ENCODE results near the gene TASP1. TPM values are rescaled to one million over a fixed set of nuclear protein-coding genes. Genes with fewer than 3 reads are reported as not detected.

TASP1 gene
- total RNA-seq, 2 experiments from 2014 or later, result 9.9 to 10.7 TPM

DNA sequence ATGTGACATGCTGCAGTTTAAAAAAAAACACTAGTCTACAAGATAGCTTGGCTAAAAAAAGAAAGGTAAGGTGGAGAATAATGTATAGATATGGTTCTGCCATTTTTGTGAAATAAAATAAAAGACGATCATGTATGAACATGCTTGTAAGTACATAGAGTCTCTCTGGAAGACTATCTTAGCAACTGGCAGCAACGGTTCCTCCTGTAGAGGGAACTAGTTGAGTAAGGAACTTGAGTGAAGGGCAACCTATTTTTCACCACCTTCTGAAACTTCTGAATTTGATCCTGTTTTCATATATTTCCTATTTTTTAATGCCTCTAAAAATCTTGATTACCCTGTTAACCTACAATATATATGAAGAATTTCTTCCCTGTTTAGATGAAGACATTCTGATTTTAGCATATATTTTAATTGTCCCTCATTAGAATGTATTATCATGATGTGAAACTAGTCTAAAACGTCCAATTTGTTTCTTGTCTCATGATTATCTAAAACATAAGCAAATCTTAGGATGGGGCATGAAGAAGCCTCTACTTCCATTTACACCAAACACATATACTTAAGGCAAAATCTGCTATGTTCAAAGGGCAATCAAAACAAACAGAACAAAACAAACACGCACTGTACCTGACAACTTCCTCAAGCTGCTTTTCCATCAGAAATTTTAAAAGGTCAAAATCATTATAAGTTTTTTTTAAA, 215.1 kb downstream of the TASP1 start:
- no peak overlapping the region for H3K27ac Mint-ChIP-seq
- no peaks in the 10 kb centered on the region for H3K27me3 Mint-ChIP-seq
- H3K9me3 Mint-ChIP-seq, result no peaks in the 10 kb centered on the region
- POLR2A ChIA-PET, result no interaction called here
- ATAC-seq (ENCODE audit: low read depth), result no peak
- H3K4me1 Mint-ChIP-seq, result no peaks in the 10 kb centered on the region
- H3K4me3 Mint-ChIP-seq, result no peak overlapping the region
- no peaks in the 10 kb centered on the region for H3K36me3 Mint-ChIP-seq
- DNase-seq, result no peak

DNA sequence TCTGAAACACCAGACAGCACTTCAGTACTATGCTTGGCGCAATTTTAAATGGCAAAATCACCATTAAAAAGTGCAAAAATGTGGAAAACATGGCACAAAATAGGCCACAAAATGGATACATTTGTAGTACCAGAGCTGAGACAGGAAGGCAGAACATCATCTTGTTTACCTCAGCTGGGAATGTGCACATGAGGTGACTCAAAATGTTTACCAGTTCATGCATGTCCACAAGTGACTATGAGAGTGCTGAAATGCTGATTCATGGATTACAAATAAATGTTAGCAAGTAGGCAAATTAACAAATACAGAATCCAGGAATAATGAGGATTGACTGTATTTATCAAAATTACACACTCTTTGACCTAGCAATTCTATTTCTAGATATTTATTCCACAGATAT, 216.1 kb downstream of the TASP1 start:
- H3K4me3 Mint-ChIP-seq, result no peak overlapping the region
- ATAC-seq (ENCODE audit: low read depth) (no peak), DNase-seq (no peak)
- no peaks in the 10 kb centered on the region for H3K4me1 Mint-ChIP-seq
- no peaks in the 10 kb centered on the region for H3K36me3 Mint-ChIP-seq
- no peaks in the 10 kb centered on the region for H3K9me3 Mint-ChIP-seq
- H3K27ac Mint-ChIP-seq, result no peak overlapping the region
- no peaks in the 10 kb centered on the region for H3K27me3 Mint-ChIP-seq
- POLR2A ChIA-PET, result no interaction called here

DNA sequence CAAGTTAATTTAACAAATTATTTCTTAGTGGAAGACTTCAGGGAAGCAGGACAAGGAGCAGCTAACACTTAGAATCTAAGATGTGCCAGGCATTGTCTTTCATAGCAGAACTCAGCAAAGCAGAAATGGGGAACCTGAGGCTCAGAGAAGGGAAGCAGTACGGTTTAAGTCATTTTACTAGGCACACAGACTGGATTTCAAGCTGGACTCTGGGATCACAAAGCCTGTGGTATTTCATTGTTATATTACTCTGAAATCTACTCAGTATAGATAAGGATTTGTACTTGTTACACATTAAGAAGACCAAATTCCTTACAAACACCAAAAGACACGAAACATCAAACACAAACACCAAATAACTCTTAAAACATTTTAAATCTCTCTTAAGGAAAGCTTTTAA, 218.1 kb downstream of the TASP1 start:
- Mint-ChIP-seq H3K9me3 (no peaks in the 10 kb centered on the region), H3K4me1 (no peaks in the 10 kb centered on the region), H3K36me3 (peaks cover under 1% of the 10 kb centered on the region), H3K27ac (no peak overlapping the region), H3K4me3 (no peak overlapping the region), H3K27me3 (no peaks in the 10 kb centered on the region)
- DNase-seq (no peak), ATAC-seq (ENCODE audit: low read depth) (no peak)
- POLR2A ChIA-PET, result no interaction called here

DNA sequence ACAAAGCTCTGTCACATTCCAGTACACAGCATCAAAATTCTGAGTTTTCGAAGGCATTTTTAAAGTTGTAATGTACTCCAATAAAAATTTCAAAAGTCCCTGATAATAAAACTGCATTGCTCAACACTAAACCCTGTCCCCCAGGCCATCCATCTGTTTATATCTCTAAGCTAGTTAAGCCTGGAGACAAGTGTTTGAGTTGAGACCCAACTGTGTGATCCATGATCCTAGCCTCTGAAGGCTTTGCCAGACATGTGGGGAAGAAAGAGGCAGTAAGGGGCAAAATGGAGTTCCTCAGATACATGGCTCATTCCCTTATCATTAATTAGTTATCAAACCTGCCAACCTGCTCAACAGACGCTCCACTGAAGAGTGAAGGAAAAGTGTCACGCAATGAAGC, 219.3 kb downstream of the TASP1 start:
- POLR2A ChIA-PET, result no interaction called here
- ATAC-seq (ENCODE audit: low read depth), result no peak
- Mint-ChIP-seq H3K27ac (no peak overlapping the region), H3K27me3 (no peaks in the 10 kb centered on the region), H3K9me3 (no peaks in the 10 kb centered on the region), H3K4me1 (no peaks in the 10 kb centered on the region), H3K4me3 (no peak overlapping the region), H3K36me3 (peaks cover 2% of the 10 kb centered on the region)
- DNase-seq, result no peak

- H3K36me3 Mint-ChIP-seq, result peaks cover 2% of the 10 kb centered on the region
- no peaks in the 10 kb centered on the region for H3K4me1 Mint-ChIP-seq
- DNase-seq, result no peak
- H3K9me3 Mint-ChIP-seq, result no peaks in the 10 kb centered on the region
- H3K4me3 Mint-ChIP-seq, result no peak overlapping the region
- H3K27me3 Mint-ChIP-seq, result no peaks in the 10 kb centered on the region
- H3K27ac Mint-ChIP-seq, result no peak overlapping the region
- POLR2A ChIA-PET, result no interaction called here
- no peak for ATAC-seq (ENCODE audit: low read depth)
These were observed 220.2 kb downstream of the TASP1 start for GRCh38 chr20:13418263-13419229.

DNA sequence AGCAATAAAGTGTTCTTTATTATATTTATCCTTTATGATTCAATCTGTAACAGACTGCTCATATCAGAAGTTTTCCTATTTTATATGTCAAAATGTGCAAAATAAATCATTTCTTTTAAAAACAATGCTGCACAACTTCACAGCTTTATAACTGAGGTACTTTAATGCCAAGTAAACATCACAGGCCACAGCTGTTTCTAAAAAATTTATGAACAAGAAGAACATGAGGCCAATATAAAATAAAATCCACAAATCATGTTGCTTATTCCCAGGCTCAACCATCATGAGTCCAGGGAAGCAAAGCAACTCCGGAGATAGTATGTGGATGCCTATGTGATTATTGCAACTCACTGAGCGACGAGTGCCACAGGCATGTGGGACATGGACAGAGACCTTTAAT, 222.2 kb downstream of the TASP1 start:
- no peaks in the 10 kb centered on the region for H3K4me1 Mint-ChIP-seq
- H3K9me3 Mint-ChIP-seq, result no peaks in the 10 kb centered on the region
- H3K4me3 Mint-ChIP-seq, result no peak overlapping the region
- DNase-seq, result no peak
- POLR2A ChIA-PET, result no interaction called here
- no peaks in the 10 kb centered on the region for H3K27me3 Mint-ChIP-seq
- H3K36me3 Mint-ChIP-seq, result peaks cover 6% of the 10 kb centered on the region
- H3K27ac Mint-ChIP-seq, result no peak overlapping the region
- no peak for ATAC-seq (ENCODE audit: low read depth)

DNA sequence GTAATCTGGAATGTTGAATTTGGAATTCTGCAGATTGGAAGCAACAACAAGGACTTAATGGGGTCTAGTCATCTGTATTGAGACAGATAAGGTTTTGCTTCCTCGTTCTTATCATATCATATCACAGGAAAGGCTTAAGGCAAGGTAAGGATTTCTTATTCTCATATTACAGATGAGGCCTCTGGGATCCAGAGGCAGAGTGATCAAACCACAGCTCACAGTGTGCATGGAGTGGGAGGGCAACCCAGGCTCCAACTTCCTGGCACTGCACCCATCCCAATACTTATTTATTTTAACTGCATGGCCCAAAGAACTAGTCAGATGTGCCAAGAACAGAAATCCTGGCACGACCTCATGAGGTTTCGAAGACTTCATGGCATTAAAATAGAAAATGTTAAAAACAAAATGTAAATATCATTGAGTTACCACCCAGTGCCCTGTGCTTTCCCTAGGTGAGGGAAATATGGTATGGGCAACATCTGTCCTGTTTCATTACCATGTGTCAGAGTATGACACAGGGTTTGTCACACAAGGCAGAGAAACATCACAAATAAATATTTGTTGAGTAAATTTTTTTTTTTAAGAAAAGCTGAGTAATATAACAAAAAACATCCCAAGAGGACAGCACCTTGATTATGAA, 225.8 kb downstream of the TASP1 start:
- H3K27me3 Mint-ChIP-seq, result no peaks in the 10 kb centered on the region
- H3K4me3 Mint-ChIP-seq, result no peak overlapping the region

GRCh38 chr20:13404293-13404692, 234.4 kb downstream of the TASP1 start:
- Mint-ChIP-seq H3K27me3 (no peaks in the 10 kb centered on the region), H3K36me3 (peaks cover 5% of the 10 kb centered on the region), H3K27ac (no peak overlapping the region), H3K4me3 (no peak overlapping the region), H3K9me3 (peaks cover 5% of the 10 kb centered on the region), H3K4me1 (no peaks in the 10 kb centered on the region)
- POLR2A ChIA-PET, result no interaction called here
- DNase-seq (no peak), ATAC-seq (ENCODE audit: low read depth) (no peak)

More for the DNA sequence above, 225.8 kb downstream of the TASP1 start:
- no peak for DNase-seq
- POLR2A ChIA-PET, result no interaction called here
- Mint-ChIP-seq H3K27ac (no peak overlapping the region), H3K9me3 (peaks cover 2% of the 10 kb centered on the region), H3K4me1 (no peaks in the 10 kb centered on the region), H3K36me3 (peaks cover 6% of the 10 kb centered on the region)
- no peak for ATAC-seq (ENCODE audit: low read depth)

GRCh38 chr20:13403453-13403852, 235.3 kb downstream of the TASP1 start:
- Mint-ChIP-seq H3K27ac (no peak overlapping the region), H3K4me1 (no peaks in the 10 kb centered on the region), H3K27me3 (no peaks in the 10 kb centered on the region), H3K9me3 (peaks cover 5% of the 10 kb centered on the region), H3K4me3 (no peak overlapping the region), H3K36me3 (peaks cover 5% of the 10 kb centered on the region)
- ATAC-seq (ENCODE audit: low read depth) (no peak), DNase-seq (no peak)
- POLR2A ChIA-PET, result no interaction called here

- peaks cover 5% of the 10 kb centered on the region for H3K36me3 Mint-ChIP-seq
- H3K27me3 Mint-ChIP-seq, result no peaks in the 10 kb centered on the region
- H3K9me3 Mint-ChIP-seq, result peaks cover 5% of the 10 kb centered on the region
- DNase-seq, result no peak
- ATAC-seq (ENCODE audit: low read depth), result no peak
- no peak overlapping the region for H3K27ac Mint-ChIP-seq
- no peaks in the 10 kb centered on the region for H3K4me1 Mint-ChIP-seq
- POLR2A ChIA-PET, result no interaction called here
- H3K4me3 Mint-ChIP-seq, result no peak overlapping the region
These were observed 235.7 kb downstream of the TASP1 start for GRCh38 chr20:13402986-13403385.

- Mint-ChIP-seq H3K27ac (no peak overlapping the region), H3K27me3 (no peaks in the 10 kb centered on the region), H3K36me3 (peaks cover 5% of the 10 kb centered on the region), H3K4me3 (no peak overlapping the region), H3K9me3 (peaks cover 5% of the 10 kb centered on the region), H3K4me1 (peaks cover 2% of the 10 kb centered on the region)
- no peak for ATAC-seq (ENCODE audit: low read depth)
- POLR2A ChIA-PET, result no interaction called here
- DNase-seq, result no peak
These were observed 236.5 kb downstream of the TASP1 start for GRCh38 chr20:13402171-13402760.

GRCh38 chr20:13401596-13401995, 237.1 kb downstream of the TASP1 start:
- Mint-ChIP-seq H3K4me3 (no peak overlapping the region), H3K4me1 (peaks cover 4% of the 10 kb centered on the region), H3K36me3 (peaks cover 3% of the 10 kb centered on the region), H3K9me3 (peaks cover 5% of the 10 kb centered on the region), H3K27me3 (no peaks in the 10 kb centered on the region), H3K27ac (no peak overlapping the region)
- DNase-seq (no peak), ATAC-seq (ENCODE audit: low read depth) (no peak)
- POLR2A ChIA-PET, result no interaction called here

- peaks cover 4% of the 10 kb centered on the region for H3K4me1 Mint-ChIP-seq
- POLR2A ChIA-PET, result no interaction called here
- H3K9me3 Mint-ChIP-seq, result peaks cover 5% of the 10 kb centered on the region
- H3K36me3 Mint-ChIP-seq, result peaks cover 3% of the 10 kb centered on the region
- ATAC-seq (ENCODE audit: low read depth) (no peak), DNase-seq (no peak)
- no peak overlapping the region for H3K4me3 Mint-ChIP-seq
- no peak overlapping the region for H3K27ac Mint-ChIP-seq
- no peaks in the 10 kb centered on the region for H3K27me3 Mint-ChIP-seq
These were observed 238.3 kb downstream of the TASP1 start for GRCh38 chr20:13400453-13400852.

All from activated naive CD8-positive, alpha-beta T cell treated with anti-CD3 and anti-CD28 coated beads, Interleukin-2, amount 10 ng/mL, durations not matched to agents 7 days and 5 days (primary cell).